Stimulated activated CD4-positive, alpha-beta T cell treated with anti-CD3 and anti-CD28 coated beads, Interleukin-1b, Interleukin-23, amount 100 ng/mL, for 24 hours (primary cell): Measurements from ENCODE around the gene SPEM3.
"Not testable (repeated sequence)": the region's sequence is repeated elsewhere in the genome, so short reads cannot be mapped to it uniquely, and the experiment has no call there.

Experiments used
- DNase-seq, 4 experiments: peaks; one replicate each; pipeline ENCODE4 v3.0.0-alpha.2; 2020; ENCODE audit warnings: low read depth in 4 of 4, low spot score in 1 of 4

The SPEM3 gene

GRCh38 chr17:7468804-7469389 lies 40.2 kb downstream of the SPEM3 start:
- no peak for DNase-seq

- DNase-seq, result not testable (repeated sequence)
Observed at GRCh38 chr17:7469843-7470242, 41.2 kb downstream of the SPEM3 start.

- DNase-seq, result not testable (repeated sequence)
Observed at GRCh38 chr17:7470457-7470973, 41.9 kb downstream of the SPEM3 start.

- DNase-seq, result no peak
Observed at GRCh38 chr17:7471729-7472128, 43.1 kb downstream of the SPEM3 start.

- not testable (repeated sequence) for DNase-seq
Observed at GRCh38 chr17:7474767-7475166, 46.1 kb downstream of the SPEM3 start.

- no peak for DNase-seq
Observed at GRCh38 chr17:7475764-7476422, 47.2 kb downstream of the SPEM3 start.

GRCh38 chr17:7476494-7476893 lies 47.8 kb downstream of the SPEM3 start:
- DNase-seq, result no peak

GRCh38 chr17:7476951-7477350 lies 48.3 kb downstream of the SPEM3 start:
- DNase-seq, result no peak

- DNase-seq, result peak in 1 of 4 experiments; percentile 26
Observed at GRCh38 chr17:7477392-7478275, 49.0 kb downstream of the SPEM3 start.

GRCh38 chr17:7478276-7479212 lies 49.9 kb downstream of the SPEM3 start:
- peak in 3 of 4 experiments; percentile 24 to 41 (median 35) for DNase-seq

GRCh38 chr17:7479213-7480088 lies 50.8 kb downstream of the SPEM3 start, which contains the start of gene ZBTB4:
Gene ZBTB4, minus strand, starts transcription at chr17:7479631. Its CDS starts 12,830 bp downstream, at chr17:7466801.
- DNase-seq, result peak in 3 of 4 experiments; percentile 36 to 43 (median 40)

- no peak for DNase-seq
Observed at GRCh38 chr17:7480089-7480384, 51.4 kb downstream of the SPEM3 start.

- DNase-seq, result not testable (repeated sequence)
Observed at GRCh38 chr17:7481275-7481674, 52.6 kb downstream of the SPEM3 start, which contains the start of gene SLC35G6. Gene SLC35G6, plus strand, starts transcription at chr17:7481446. Its CDS starts 71 bp downstream, at chr17:7481517.

GRCh38 chr17:7481842-7482741 lies 53.4 kb downstream of the SPEM3 start:
- DNase-seq, result not testable (repeated sequence)
